HepG2 (cell line): ENCODE data around the gene DGKB. TPM values are rescaled to one million over a fixed set of nuclear protein-coding genes. Genes with fewer than 3 reads are reported as not detected.
A peak's percentile ranks its signal among the peaks of the same experiment; 100 is the strongest.

ENCODE experiments used
- ATAC-seq: fragments of 200-7000 bp; cut with Tn5 transposase; 3 replicates; pipeline ENCODE4 v1.9.1; 2020; ENCODE audit warnings: mild to moderate bottlenecking, moderate library complexity
- BruUV-seq: library from RNA; stranded (reverse); fragments of 400-500 nt; replicated peaks from 2 replicates; lab custom pipeline; 2021; lab: Mats Ljungman, UMichigan
- CTCF ChIA-PET: fragments of 300-600 bp; formaldehyde crosslinking; extraction: SDS; loops from one replicate; lab custom pipeline; 2021; ENCODE audit warnings: low total read pairs, inconsistent platforms, low intra/inter-chr PET ratio; lab: Yijun Ruan, JAX
- POLR2A ChIA-PET: fragments of 350-600 bp; sonication (Branson Sonifier 250); formaldehyde crosslinking; loops from one replicate; lab custom pipeline; 2020; ENCODE audit warnings: antibody characterized with exemption, inconsistent platforms; lab: Yijun Ruan, JAX
- DNase-seq: peaks from one replicate; pipeline ENCODE4 v3.0.0-alpha.2; 2015; ENCODE audit warnings: low spot score
- FAIRE-seq: peaks from 3 replicates; lab custom pipeline; 2011; peaks lifted over from hg19 to GRCh38; lab: Jason Lieb, UNC
- H2AFZ ChIP-seq: one replicate; pipeline ENCODE4 v1.6.1; 2011; ENCODE audit warnings: low read length, inconsistent platforms
- H3K27ac ChIP-seq: fragments of 300-600 bp; 3 replicates; pipeline ENCODE4 v1.8.0; 2011; ENCODE audit warnings: mixed run types, mild to moderate bottlenecking, mixed read lengths, low read length, inconsistent platforms; ENCODE audit not compliant: insufficient read depth; ENCODE audit errors: extremely low read length
- H3K27me3 ChIP-seq, 2 experiments: fragments of 200-600 bp in 1 of 2; 2 replicates in 1 of 2; 3 replicates in 1 of 2; pipeline versions ENCODE4 v1.6.0 to v1.8.0; 2011; ENCODE audit warnings: low read length in 2 of 2, mild to moderate bottlenecking in 2 of 2, moderate library complexity in 2 of 2, inconsistent platforms in 1 of 2; ENCODE audit not compliant: insufficient read depth in 2 of 2, control insufficient read depth in 1 of 2
- H3K36me3 ChIP-seq, 2 experiments: fragments of 200-600 bp in 1 of 2; replicated peaks in 1 of 2; 2 replicates in 1 of 2; 3 replicates in 1 of 2; pipeline versions ENCODE4 v1.5.1 to v1.8.0; 2011; ENCODE audit warnings: low read length in 2 of 2, inconsistent platforms in 1 of 2; ENCODE audit not compliant: insufficient read depth in 2 of 2, control insufficient read depth in 1 of 2
- H3K4me1 ChIP-seq: 2 replicates; pipeline ENCODE4 v1.5.1; 2012; ENCODE audit warnings: low read length, inconsistent platforms; ENCODE audit not compliant: insufficient read depth
- H3K4me2 ChIP-seq: 2 replicates; pipeline ENCODE4 v1.6.0; 2011; ENCODE audit warnings: low read depth, low read length, inconsistent platforms
- H3K4me3 ChIP-seq, 3 experiments: fragments of 200-600 bp in 1 of 3; sonication (generic), shearing (Covaris generic) in 1 of 3; replicated peaks in 1 of 3; 2 replicates each; pipeline ENCODE4 v1.5.1; 2011 to 2016; ENCODE audit warnings: low read length in 3 of 3, inconsistent platforms in 2 of 3, low read depth in 2 of 3, mild to moderate bottlenecking in 2 of 3, control low read depth in 1 of 3, mixed read lengths in 1 of 3; ENCODE audit not compliant: insufficient read depth in 1 of 3
- H3K79me2 ChIP-seq: one replicate; pipeline ENCODE4 v1.6.1; 2011; ENCODE audit warnings: low read length, inconsistent platforms; ENCODE audit not compliant: insufficient read depth
- H3K9ac ChIP-seq: 2 replicates; pipeline ENCODE4 v1.6.0; 2011; ENCODE audit warnings: mild to moderate bottlenecking, low read depth, low read length, inconsistent platforms; ENCODE audit not compliant: insufficient read depth
- H3K9me3 ChIP-seq: 2 replicates; pipeline ENCODE4 v1.5.1; 2012; ENCODE audit warnings: mild to moderate bottlenecking, low read length
- H4K20me1 ChIP-seq: 2 replicates; pipeline ENCODE4 v1.6.0; 2011; ENCODE audit warnings: inconsistent platforms, mild to moderate bottlenecking, low read length, moderate library complexity; ENCODE audit not compliant: insufficient read depth
- BRCA1 ChIP-seq: sonication (generic); formaldehyde crosslinking; IDR thresholded peaks from 2 replicates; pipeline ENCODE4 v1.4.0; 2020; ENCODE audit warnings: missing genetic modification reagents
- CHCHD3 ChIP-seq: sonication (generic); formaldehyde crosslinking; IDR thresholded peaks from 2 replicates; pipeline ENCODE4 v1.8.0; 2022; ENCODE audit warnings: mild to moderate bottlenecking, missing genetic modification reagents, moderate library complexity
- GFI1 ChIP-seq: sonication (generic); formaldehyde crosslinking; IDR thresholded peaks from 2 replicates; pipeline ENCODE4 v1.5.0; 2020; ENCODE audit warnings: missing genetic modification reagents, mild to moderate bottlenecking, borderline replicate concordance
- JARID2 ChIP-seq: sonication (generic); formaldehyde crosslinking; IDR thresholded peaks from 2 replicates; pipeline ENCODE4 v1.8.1; 2023; ENCODE audit warnings: missing genetic modification reagents, inconsistent platforms; ENCODE audit not compliant: insufficient replicate concordance
- MED8 ChIP-seq: sonication (generic); formaldehyde crosslinking; IDR thresholded peaks from 2 replicates; pipeline ENCODE4 v1.8.1; 2023; ENCODE audit warnings: mild to moderate bottlenecking, missing genetic modification reagents; ENCODE audit not compliant: insufficient replicate concordance
- PAF1 ChIP-seq: IDR thresholded peaks from 2 replicates; pipeline ENCODE4 v1.6.1; 2016; ENCODE audit warnings: missing genetic modification reagents, missing compliant biosample characterization
- SIN3B ChIP-seq: fragments of 150-350 bp; IDR thresholded peaks from 2 replicates; pipeline ENCODE4 v1.6.1; 2014; ENCODE audit warnings: low read length
- SMC3 ChIP-seq: IDR thresholded peaks from 2 replicates; pipeline ENCODE4 v1.6.1; 2011; ENCODE audit warnings: low read length, improper control_type of control experiment
- SP5 ChIP-seq: IDR thresholded peaks from 2 replicates; pipeline ENCODE4 v1.6.1; 2016; ENCODE audit warnings: low read depth, borderline replicate concordance
- SRSF1 ChIP-seq: fragments of 200-400 bp; formaldehyde crosslinking; optimal IDR thresholded peaks from 2 replicates; pipeline ENCODE3; 2017; ENCODE audit warnings: mild to moderate bottlenecking, low read depth, low read length, moderate library complexity
- ZNF17 ChIP-seq: sonication (generic); formaldehyde crosslinking; IDR thresholded peaks from 2 replicates; pipeline ENCODE4 v1.5.0; 2020; ENCODE audit warnings: mild to moderate bottlenecking, missing genetic modification reagents
- ZNF781 ChIP-seq: sonication (generic); formaldehyde crosslinking; IDR thresholded peaks from 2 replicates; pipeline ENCODE4 v1.5.1; 2020; ENCODE audit warnings: borderline replicate concordance, mild to moderate bottlenecking, missing genetic modification reagents; ENCODE audit errors: not compliant biosample characterization
- WGBS: methylation state at CpG from one replicate; pipeline ENCODE4 v1.1.6; 2017; ENCODE audit warnings: low lambda C conversion rate; 5-methylcytosine and 5-hydroxymethylcytosine counted together
- in situ Hi-C: cut with HindIII; loops from 2 replicates; pipeline ENCODE4 v1.10.0; 2017; ENCODE audit warnings: low pct_unique_long_range_greater_than_20kb; ENCODE audit not compliant: extremely low pct_ligation_motif_present
- intact Hi-C: fragments of 100-400 bp; cut with micrococcal nuclease; formaldehyde crosslinking; loops from one replicate; pipeline ENCODE4 v1.10.0; 2022; ENCODE audit not compliant: unreplicated experiment
- polyA plus RNA-seq, 8 experiments: library from polyadenylated mRNA; depleted of rRNA in 3 of 8; stranded (reverse) in 7 of 8; unstranded in 1 of 8; fragments of >200 nt; fragmentation: Illumina TruSeq in 4 of 8; extraction: Trizol in 4 of 8; gene quantifications; 2 replicates each; pipeline versions ENCODE4 v1.2.1 to v1.2.3, GENCODE V29; 2011 to 2016; ENCODE audit warnings: low read depth in 4 of 8, missing spikeins in 1 of 8, mixed read lengths in 1 of 8; ENCODE audit not compliant: insufficient read depth in 1 of 8
- total RNA-seq, 5 experiments: library from RNA; depleted of rRNA; stranded (reverse); fragments of >200 nt; fragmentation: Illumina TruSeq; extraction: Trizol; gene quantifications; 2 replicates each; pipeline ENCODE4 v1.2.3, GENCODE V29; 2016; ENCODE audit warnings: low read depth in 1 of 5
- TF ChIP-seq, protein P1 (sequence below): sonication (generic); formaldehyde crosslinking; IDR thresholded peaks from 2 replicates; pipeline ENCODE4 v1.4.0; 2020; ENCODE audit warnings: missing genetic modification reagents, mild to moderate bottlenecking, borderline replicate concordance
- TF ChIP-seq, protein P2 (sequence below): sonication (generic); formaldehyde crosslinking; IDR thresholded peaks from 2 replicates; pipeline ENCODE4 v1.8.0; 2022; ENCODE audit warnings: missing genetic modification reagents, mild to moderate bottlenecking, borderline replicate concordance
- TF ChIP-seq, protein P3 (sequence below): IDR thresholded peaks from 2 replicates; pipeline ENCODE4 v1.6.1; 2012; ENCODE audit warnings: low read depth, low read length, improper control_type of control experiment
- TF ChIP-seq, protein P4 (sequence below): sonication (generic); formaldehyde crosslinking; IDR thresholded peaks from 2 replicates; pipeline ENCODE4 v1.5.0; 2020; ENCODE audit warnings: mild to moderate bottlenecking, missing genetic modification reagents, moderate library complexity

Gene DGKB
- total and polyA plus RNA-seq, 2 of the 13 experiments (the other 11 are each of a cell fraction or from before 2014, with no cell fraction given) = not detected

DNA sequence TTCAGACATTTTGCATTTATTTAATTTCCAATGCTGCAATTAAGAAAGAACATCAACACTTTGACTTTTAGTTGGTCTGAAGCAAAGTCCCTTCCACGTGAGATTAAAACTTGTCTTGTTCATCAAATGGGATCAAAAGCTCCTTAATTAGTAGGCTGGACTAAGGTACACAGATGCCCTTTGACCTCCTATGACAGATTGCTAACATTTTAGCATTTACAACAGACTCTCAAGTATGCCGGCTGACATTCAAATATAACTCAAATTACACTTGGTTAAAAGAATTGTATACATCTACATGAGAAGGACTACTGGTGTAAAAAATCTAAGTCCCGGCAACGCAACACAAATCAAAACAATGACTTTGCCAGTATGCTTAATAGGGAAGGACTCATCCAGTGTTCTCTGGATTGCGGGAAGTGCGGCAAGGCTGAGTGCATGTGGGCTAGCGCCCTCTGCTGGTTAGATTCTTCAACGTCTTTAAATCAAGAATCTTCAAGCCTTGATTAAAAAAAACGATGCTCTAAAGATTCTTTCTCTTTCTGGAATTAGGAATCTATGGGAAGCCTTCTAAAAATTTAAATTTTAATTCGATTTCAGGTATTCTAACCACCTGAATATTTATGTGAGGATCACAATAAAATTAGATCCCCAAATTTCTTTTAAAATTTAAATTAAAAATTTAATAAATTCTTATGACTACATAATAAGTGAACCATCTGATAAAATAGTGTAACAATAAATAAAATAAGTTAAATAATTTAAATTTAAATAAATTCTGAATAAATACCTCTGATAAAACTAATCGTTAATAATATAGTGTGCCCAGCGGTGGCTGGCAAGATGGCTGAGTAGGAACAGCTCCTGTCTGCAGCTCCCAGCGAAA is 444.7 kb downstream of the DGKB start:
- Histone ChIP-seq H2AFZ (no peak overlapping the region), H3K27ac (no peak overlapping the region), H3K4me3 (no peak overlapping the region), H3K27me3 (no peaks in the 10 kb centered on the region), H3K9me3 (peaks cover 58% of the 10 kb centered on the region), H3K36me3 (no peaks in the 10 kb centered on the region), H3K9ac (no peak overlapping the region), H3K4me2 (no peak overlapping the region), H3K4me1 (no peaks in the 10 kb centered on the region), H4K20me1 (no peaks in the 10 kb centered on the region), H3K79me2 (no peaks in the 10 kb centered on the region)
- ATAC-seq (peak; percentile 53), DNase-seq (peak; percentile 26), FAIRE-seq (no peak)
- 18% methylated on average over 13 of the region's 13 CpGs for WGBS
- no TSS peak for BruUV-seq
- in situ Hi-C loops = loop anchor here (25.0 kb wide), 1 partner anchor 1171 kb away; no protein-coding TSS in a partner anchor
- ChIA-PET POLR2A (no interaction called here), CTCF (interaction anchor here (0.7 to 1.5 kb wide), 2 partner anchors 1178 to 1933 kb away, joined by 3 to 8 read pairs; no protein-coding TSS in a partner anchor)
- intact Hi-C loops = no loop called here
- no peak for TF ChIP-seq GFI1 (CRISPR knock-in tag)
- TF ChIP-seq PAF1 = no peak
- TF ChIP-seq, protein P1, sequence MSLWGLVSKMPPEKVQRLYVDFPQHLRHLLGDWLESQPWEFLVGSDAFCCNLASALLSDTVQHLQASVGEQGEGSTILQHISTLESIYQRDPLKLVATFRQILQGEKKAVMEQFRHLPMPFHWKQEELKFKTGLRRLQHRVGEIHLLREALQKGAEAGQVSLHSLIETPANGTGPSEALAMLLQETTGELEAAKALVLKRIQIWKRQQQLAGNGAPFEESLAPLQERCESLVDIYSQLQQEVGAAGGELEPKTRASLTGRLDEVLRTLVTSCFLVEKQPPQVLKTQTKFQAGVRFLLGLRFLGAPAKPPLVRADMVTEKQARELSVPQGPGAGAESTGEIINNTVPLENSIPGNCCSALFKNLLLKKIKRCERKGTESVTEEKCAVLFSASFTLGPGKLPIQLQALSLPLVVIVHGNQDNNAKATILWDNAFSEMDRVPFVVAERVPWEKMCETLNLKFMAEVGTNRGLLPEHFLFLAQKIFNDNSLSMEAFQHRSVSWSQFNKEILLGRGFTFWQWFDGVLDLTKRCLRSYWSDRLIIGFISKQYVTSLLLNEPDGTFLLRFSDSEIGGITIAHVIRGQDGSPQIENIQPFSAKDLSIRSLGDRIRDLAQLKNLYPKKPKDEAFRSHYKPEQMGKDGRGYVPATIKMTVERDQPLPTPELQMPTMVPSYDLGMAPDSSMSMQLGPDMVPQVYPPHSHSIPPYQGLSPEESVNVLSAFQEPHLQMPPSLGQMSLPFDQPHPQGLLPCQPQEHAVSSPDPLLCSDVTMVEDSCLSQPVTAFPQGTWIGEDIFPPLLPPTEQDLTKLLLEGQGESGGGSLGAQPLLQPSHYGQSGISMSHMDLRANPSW = no peak
- no peak for TF ChIP-seq CHCHD3
- TF ChIP-seq JARID2 (CRISPR knock-in tag) = no peak
- no peak for TF ChIP-seq SP5 (CRISPR knock-in tag)
- no peak for TF ChIP-seq SRSF1
- TF ChIP-seq, protein P2, sequence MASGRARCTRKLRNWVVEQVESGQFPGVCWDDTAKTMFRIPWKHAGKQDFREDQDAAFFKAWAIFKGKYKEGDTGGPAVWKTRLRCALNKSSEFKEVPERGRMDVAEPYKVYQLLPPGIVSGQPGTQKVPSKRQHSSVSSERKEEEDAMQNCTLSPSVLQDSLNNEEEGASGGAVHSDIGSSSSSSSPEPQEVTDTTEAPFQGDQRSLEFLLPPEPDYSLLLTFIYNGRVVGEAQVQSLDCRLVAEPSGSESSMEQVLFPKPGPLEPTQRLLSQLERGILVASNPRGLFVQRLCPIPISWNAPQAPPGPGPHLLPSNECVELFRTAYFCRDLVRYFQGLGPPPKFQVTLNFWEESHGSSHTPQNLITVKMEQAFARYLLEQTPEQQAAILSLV = no peak
- no peak for TF ChIP-seq SIN3B
- no peak for TF ChIP-seq BRCA1
- peak; percentile 56 for TF ChIP-seq SMC3
- TF ChIP-seq, protein P3, sequence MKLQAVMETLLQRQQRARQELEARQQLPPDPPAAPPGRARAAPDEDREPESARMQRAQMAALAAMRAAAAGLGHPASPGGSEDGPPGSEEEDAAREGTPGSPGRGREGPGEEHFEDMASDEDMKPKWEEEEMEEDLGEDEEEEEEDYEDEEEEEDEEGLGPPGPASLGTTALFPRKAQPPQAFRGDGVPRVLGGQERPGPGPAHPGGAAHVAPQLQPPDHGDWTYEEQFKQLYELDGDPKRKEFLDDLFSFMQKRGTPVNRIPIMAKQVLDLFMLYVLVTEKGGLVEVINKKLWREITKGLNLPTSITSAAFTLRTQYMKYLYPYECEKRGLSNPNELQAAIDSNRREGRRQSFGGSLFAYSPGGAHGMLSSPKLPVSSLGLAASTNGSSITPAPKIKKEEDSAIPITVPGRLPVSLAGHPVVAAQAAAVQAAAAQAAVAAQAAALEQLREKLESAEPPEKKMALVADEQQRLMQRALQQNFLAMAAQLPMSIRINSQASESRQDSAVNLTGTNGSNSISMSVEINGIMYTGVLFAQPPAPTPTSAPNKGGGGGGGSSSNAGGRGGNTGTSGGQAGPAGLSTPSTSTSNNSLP = 0 out of 2 replicates have a peak, but pooled peaks have one; percentile 21
- no peak for TF ChIP-seq ZNF781
- no peak for TF ChIP-seq ZNF17 (CRISPR knock-in tag)
- TF ChIP-seq, protein P4, sequence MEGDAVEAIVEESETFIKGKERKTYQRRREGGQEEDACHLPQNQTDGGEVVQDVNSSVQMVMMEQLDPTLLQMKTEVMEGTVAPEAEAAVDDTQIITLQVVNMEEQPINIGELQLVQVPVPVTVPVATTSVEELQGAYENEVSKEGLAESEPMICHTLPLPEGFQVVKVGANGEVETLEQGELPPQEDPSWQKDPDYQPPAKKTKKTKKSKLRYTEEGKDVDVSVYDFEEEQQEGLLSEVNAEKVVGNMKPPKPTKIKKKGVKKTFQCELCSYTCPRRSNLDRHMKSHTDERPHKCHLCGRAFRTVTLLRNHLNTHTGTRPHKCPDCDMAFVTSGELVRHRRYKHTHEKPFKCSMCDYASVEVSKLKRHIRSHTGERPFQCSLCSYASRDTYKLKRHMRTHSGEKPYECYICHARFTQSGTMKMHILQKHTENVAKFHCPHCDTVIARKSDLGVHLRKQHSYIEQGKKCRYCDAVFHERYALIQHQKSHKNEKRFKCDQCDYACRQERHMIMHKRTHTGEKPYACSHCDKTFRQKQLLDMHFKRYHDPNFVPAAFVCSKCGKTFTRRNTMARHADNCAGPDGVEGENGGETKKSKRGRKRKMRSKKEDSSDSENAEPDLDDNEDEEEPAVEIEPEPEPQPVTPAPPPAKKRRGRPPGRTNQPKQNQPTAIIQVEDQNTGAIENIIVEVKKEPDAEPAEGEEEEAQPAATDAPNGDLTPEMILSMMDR (CRISPR knock-in tag) = peak; percentile 54
- no peak for TF ChIP-seq MED8 (CRISPR knock-in tag)
